HEK293 (cell line): ENCODE measurements around the gene UROD.

Experiments used
- BCL11A ChIP-seq: fragments of 450-650 bp; formaldehyde crosslinking; IDR thresholded peaks from 2 replicates; pipeline ENCODE4 v1.5.1; 2016; ENCODE audit warnings: low read depth, missing biosample characterization, missing genetic modification characterization
- GLIS1 ChIP-seq: fragments of 450-650 bp; formaldehyde crosslinking; IDR thresholded peaks from 2 replicates; pipeline ENCODE4 v1.5.1; 2016; ENCODE audit warnings: missing biosample characterization, missing genetic modification characterization
- HOXC10 ChIP-seq: sonication (generic); formaldehyde crosslinking; IDR thresholded peaks from 2 replicates; pipeline ENCODE4 v1.8.1; 2023; ENCODE audit warnings: mild to moderate bottlenecking, missing genetic modification reagents
- IKZF3 ChIP-seq: fragments of 450-650 bp; IDR thresholded peaks from 2 replicates; pipeline ENCODE4 v1.5.0; 2018; ENCODE audit warnings: missing biosample characterization, mild to moderate bottlenecking, missing genetic modification characterization, moderate library complexity
- KLF1 ChIP-seq: fragments of 450-650 bp; formaldehyde crosslinking; IDR thresholded peaks from 2 replicates; pipeline ENCODE4 v1.5.1; 2016; ENCODE audit warnings: missing biosample characterization, missing genetic modification characterization
- KLF8 ChIP-seq: fragments of 450-650 bp; formaldehyde crosslinking; IDR thresholded peaks from 2 replicates; pipeline ENCODE4 v1.5.1; 2016; ENCODE audit warnings: missing biosample characterization, missing genetic modification characterization
- OVOL3 ChIP-seq: fragments of 450-650 bp; formaldehyde crosslinking; IDR thresholded peaks from 2 replicates; pipeline ENCODE4 v1.5.1; 2016; ENCODE audit warnings: missing biosample characterization, missing genetic modification characterization
- REST ChIP-seq: fragments of 450-650 bp; formaldehyde crosslinking; IDR thresholded peaks from 2 replicates; pipeline ENCODE4 v1.5.1; 2016; ENCODE audit warnings: missing biosample characterization, missing genetic modification characterization
- SP2 ChIP-seq: fragments of 450-650 bp; formaldehyde crosslinking; IDR thresholded peaks from 2 replicates; pipeline ENCODE4 v1.5.1; 2016; ENCODE audit warnings: missing biosample characterization, missing genetic modification characterization
- TRIM28 ChIP-seq: IDR thresholded peaks from 2 replicates; pipeline ENCODE4 v1.6.1; 2011; ENCODE audit warnings: low read length, control low read depth, borderline replicate concordance
- YY2 ChIP-seq: fragments of 450-650 bp; formaldehyde crosslinking; IDR thresholded peaks from 2 replicates; pipeline ENCODE4 v1.5.1; 2016; ENCODE audit warnings: missing biosample characterization, missing genetic modification characterization
- ZNF121 ChIP-seq: fragments of 450-650 bp; formaldehyde crosslinking; IDR thresholded peaks from 2 replicates; pipeline ENCODE4 v1.5.1; 2016; ENCODE audit warnings: missing biosample characterization, missing genetic modification characterization
- ZNF423 ChIP-seq: fragments of 450-650 bp; formaldehyde crosslinking; IDR thresholded peaks from 2 replicates; pipeline ENCODE4 v1.5.1; 2016; ENCODE audit warnings: missing biosample characterization, missing genetic modification characterization
- ZNF555 ChIP-seq: fragments of 450-650 bp; formaldehyde crosslinking; conservative IDR thresholded peaks from 2 replicates; pipeline ENCODE4 v1.5.1; 2017; ENCODE audit warnings: missing biosample characterization, mild to moderate bottlenecking, missing genetic modification characterization, inconsistent platforms
- ZNF560 ChIP-seq: fragments of 450-650 bp; formaldehyde crosslinking; IDR thresholded peaks from 2 replicates; pipeline ENCODE4 v1.5.1; 2017; ENCODE audit warnings: missing biosample characterization, missing genetic modification characterization, borderline replicate concordance
- ZNF639 ChIP-seq: fragments of 450-650 bp; formaldehyde crosslinking; IDR thresholded peaks from 2 replicates; pipeline ENCODE4 v1.5.1; 2016; ENCODE audit warnings: missing biosample characterization, missing genetic modification characterization
- ZNF792 ChIP-seq: fragments of 450-650 bp; formaldehyde crosslinking; IDR thresholded peaks from 2 replicates; pipeline ENCODE4 v1.5.1; 2016; ENCODE audit warnings: missing biosample characterization, missing genetic modification characterization
- ZSCAN18 ChIP-seq: fragments of 450-650 bp; formaldehyde crosslinking; IDR thresholded peaks from 2 replicates; pipeline ENCODE4 v1.5.1; 2016; ENCODE audit warnings: missing biosample characterization, missing genetic modification characterization
- TF ChIP-seq, protein P1 (sequence below): fragments of 450-650 bp; formaldehyde crosslinking; conservative IDR thresholded peaks from 2 replicates; pipeline ENCODE4 v1.5.1; 2016; ENCODE audit warnings: low read depth, missing biosample characterization, missing genetic modification characterization
- TF ChIP-seq, protein P2 (sequence below): fragments of 450-650 bp; formaldehyde crosslinking; IDR thresholded peaks from 2 replicates; pipeline ENCODE4 v1.5.1; 2016; ENCODE audit warnings: missing biosample characterization, missing genetic modification characterization
- TF ChIP-seq, protein P3 (sequence below): fragments of 450-650 bp; formaldehyde crosslinking; optimal IDR thresholded peaks from 2 replicates; pipeline ENCODE3; 2016; ENCODE audit warnings: missing biosample characterization, mild to moderate bottlenecking, missing genetic modification characterization
- TF ChIP-seq, protein P4 (sequence below): fragments of 450-650 bp; formaldehyde crosslinking; IDR thresholded peaks from 2 replicates; pipeline ENCODE4 v1.5.1; 2016; ENCODE audit warnings: missing biosample characterization, missing genetic modification characterization

UROD gene

GRCh38 chr1:45010855-45011811 is 921 bp upstream of the UROD start, which contains the start of gene HECTD3 (continued):
- TF ChIP-seq ZNF560 (tag by site-specific recombination) (no peak), ZNF792 (tag by site-specific recombination) (no peak), ZNF555 (tag by site-specific recombination) (no peak), REST (peak; percentile 86), ZNF121 (tag by site-specific recombination) (no peak), GLIS1 (tag by site-specific recombination) (no peak), YY2 (peak; percentile 54; the same call in 1 of the 2 replicates), SP2 (tag by site-specific recombination) (peak; percentile 33), TRIM28 (peak; percentile 93), OVOL3 (no peak), IKZF3 (no peak), ZNF639 (tag by site-specific recombination) (0 out of 2 replicates have a peak, but pooled peaks have one; percentile 47), HOXC10 (CRISPR knock-in tag) (no peak), ZNF423 (peak; percentile 31; the same call in 1 of the 2 replicates), BCL11A (tag by site-specific recombination) (peak; percentile 28; the same call in 1 of the 2 replicates), KLF8 (peak; percentile 97), KLF1 (tag by site-specific recombination) (peak; percentile 87), ZSCAN18 (no peak)
- TF ChIP-seq, protein P1, sequence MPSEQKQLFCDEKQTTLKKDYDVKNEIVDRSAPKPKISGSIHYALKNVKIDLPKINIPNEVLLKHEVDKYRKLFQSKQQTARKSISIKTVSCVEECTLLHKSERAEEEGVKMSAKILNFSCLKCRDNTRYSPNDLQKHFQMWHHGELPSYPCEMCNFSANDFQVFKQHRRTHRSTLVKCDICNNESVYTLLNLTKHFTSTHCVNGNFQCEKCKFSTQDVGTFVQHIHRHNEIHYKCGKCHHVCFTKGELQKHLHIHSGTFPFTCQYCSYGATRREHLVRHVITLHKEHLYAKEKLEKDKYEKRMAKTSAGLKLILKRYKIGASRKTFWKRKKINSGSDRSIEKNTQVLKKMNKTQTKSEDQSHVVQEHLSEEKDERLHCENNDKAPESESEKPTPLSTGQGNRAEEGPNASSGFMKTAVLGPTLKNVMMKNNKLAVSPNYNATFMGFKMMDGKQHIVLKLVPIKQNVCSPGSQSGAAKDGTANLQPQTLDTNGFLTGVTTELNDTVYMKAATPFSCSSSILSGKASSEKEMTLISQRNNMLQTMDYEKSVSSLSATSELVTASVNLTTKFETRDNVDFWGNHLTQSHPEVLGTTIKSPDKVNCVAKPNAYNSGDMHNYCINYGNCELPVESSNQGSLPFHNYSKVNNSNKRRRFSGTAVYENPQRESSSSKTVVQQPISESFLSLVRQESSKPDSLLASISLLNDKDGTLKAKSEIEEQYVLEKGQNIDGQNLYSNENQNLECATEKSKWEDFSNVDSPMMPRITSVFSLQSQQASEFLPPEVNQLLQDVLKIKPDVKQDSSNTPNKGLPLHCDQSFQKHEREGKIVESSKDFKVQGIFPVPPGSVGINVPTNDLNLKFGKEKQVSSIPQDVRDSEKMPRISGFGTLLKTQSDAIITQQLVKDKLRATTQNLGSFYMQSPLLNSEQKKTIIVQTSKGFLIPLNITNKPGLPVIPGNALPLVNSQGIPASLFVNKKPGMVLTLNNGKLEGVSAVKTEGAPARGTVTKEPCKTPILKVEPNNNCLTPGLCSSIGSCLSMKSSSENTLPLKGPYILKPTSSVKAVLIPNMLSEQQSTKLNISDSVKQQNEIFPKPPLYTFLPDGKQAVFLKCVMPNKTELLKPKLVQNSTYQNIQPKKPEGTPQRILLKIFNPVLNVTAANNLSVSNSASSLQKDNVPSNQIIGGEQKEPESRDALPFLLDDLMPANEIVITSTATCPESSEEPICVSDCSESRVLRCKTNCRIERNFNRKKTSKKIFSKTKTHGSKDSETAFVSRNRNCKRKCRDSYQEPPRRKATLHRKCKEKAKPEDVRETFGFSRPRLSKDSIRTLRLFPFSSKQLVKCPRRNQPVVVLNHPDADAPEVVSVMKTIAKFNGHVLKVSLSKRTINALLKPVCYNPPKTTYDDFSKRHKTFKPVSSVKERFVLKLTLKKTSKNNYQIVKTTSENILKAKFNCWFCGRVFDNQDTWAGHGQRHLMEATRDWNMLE (tag by site-specific recombination): no peak
- TF ChIP-seq, protein P2, sequence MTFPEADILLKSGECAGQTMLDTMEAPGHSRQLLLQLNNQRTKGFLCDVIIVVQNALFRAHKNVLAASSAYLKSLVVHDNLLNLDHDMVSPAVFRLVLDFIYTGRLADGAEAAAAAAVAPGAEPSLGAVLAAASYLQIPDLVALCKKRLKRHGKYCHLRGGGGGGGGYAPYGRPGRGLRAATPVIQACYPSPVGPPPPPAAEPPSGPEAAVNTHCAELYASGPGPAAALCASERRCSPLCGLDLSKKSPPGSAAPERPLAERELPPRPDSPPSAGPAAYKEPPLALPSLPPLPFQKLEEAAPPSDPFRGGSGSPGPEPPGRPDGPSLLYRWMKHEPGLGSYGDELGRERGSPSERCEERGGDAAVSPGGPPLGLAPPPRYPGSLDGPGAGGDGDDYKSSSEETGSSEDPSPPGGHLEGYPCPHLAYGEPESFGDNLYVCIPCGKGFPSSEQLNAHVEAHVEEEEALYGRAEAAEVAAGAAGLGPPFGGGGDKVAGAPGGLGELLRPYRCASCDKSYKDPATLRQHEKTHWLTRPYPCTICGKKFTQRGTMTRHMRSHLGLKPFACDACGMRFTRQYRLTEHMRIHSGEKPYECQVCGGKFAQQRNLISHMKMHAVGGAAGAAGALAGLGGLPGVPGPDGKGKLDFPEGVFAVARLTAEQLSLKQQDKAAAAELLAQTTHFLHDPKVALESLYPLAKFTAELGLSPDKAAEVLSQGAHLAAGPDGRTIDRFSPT (tag by site-specific recombination): peak; percentile 49; the same call in 1 of the 2 replicates
- TF ChIP-seq, protein P3, sequence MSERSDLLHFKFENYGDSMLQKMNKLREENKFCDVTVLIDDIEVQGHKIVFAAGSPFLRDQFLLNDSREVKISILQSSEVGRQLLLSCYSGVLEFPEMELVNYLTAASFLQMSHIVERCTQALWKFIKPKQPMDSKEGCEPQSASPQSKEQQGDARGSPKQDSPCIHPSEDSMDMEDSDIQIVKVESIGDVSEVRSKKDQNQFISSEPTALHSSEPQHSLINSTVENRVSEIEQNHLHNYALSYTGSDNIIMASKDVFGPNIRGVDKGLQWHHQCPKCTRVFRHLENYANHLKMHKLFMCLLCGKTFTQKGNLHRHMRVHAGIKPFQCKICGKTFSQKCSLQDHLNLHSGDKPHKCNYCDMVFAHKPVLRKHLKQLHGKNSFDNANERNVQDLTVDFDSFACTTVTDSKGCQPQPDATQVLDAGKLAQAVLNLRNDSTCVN: peak; percentile 84
- TF ChIP-seq, protein P4, sequence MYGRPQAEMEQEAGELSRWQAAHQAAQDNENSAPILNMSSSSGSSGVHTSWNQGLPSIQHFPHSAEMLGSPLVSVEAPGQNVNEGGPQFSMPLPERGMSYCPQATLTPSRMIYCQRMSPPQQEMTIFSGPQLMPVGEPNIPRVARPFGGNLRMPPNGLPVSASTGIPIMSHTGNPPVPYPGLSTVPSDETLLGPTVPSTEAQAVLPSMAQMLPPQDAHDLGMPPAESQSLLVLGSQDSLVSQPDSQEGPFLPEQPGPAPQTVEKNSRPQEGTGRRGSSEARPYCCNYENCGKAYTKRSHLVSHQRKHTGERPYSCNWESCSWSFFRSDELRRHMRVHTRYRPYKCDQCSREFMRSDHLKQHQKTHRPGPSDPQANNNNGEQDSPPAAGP (tag by site-specific recombination): peak; percentile 71; the same call in 1 of the 2 replicates
